K562 (cell line): ENCODE measurements around the gene KCTD21. TPM values are rescaled to one million over a fixed set of nuclear protein-coding genes. Genes with fewer than 3 reads are reported as not detected.

Experiments used
- ATAC-seq: fragments of 200-7000 bp; cut with Tn5 transposase; 3 replicates; pipeline ENCODE4 v1.9.1; 2020; ENCODE audit warnings: moderate library complexity
- BruUV-seq: library from RNA; stranded (reverse); fragments of 400-500 nt; replicated peaks from 2 replicates; lab custom pipeline; 2021; lab: Mats Ljungman, UMichigan
- CTCF ChIA-PET: fragments of 300-600 bp; formaldehyde crosslinking; extraction: SDS; loops from one replicate; lab custom pipeline; 2021; ENCODE audit warnings: low intra/inter-chr PET ratio; lab: Yijun Ruan, JAX
- POLR2A ChIA-PET: fragments of 300-600, 350-650 bp; sonication (Branson Sonifier 250); formaldehyde crosslinking; extraction: SDS; loops from one replicate; lab custom pipeline; 2021; ENCODE audit warnings: antibody characterized with exemption, inconsistent platforms; lab: Yijun Ruan, JAX
- DNase-seq, 4 experiments: peaks; one replicate each; pipeline versions ENCODE4 v3.0.0 to v3.0.0-alpha.2; 2011 to 2018; ENCODE audit warnings: low spot score in 3 of 4, mixed read lengths in 3 of 4; ENCODE audit errors: extremely low read depth in 1 of 4
- FAIRE-seq: peaks from 2 replicates; lab custom pipeline; 2011; peaks lifted over from hg19 to GRCh38; lab: Jason Lieb, UNC
- H2AFZ ChIP-seq: 2 replicates; pipeline ENCODE4 v1.6.0; 2011; ENCODE audit warnings: low read depth, low read length, control low read depth, inconsistent platforms
- H3K27ac ChIP-seq: fragments of 200-600 bp; 3 replicates; pipeline ENCODE4 v1.8.0; 2011; ENCODE audit warnings: low read depth, mild to moderate bottlenecking, control low read depth, inconsistent platforms, low read length, moderate library complexity, mixed read lengths; ENCODE audit errors: extremely low read depth
- H3K27me3 ChIP-seq, 2 experiments: fragments of 300-600 bp in 1 of 2; 2 replicates in 1 of 2; 3 replicates in 1 of 2; pipeline versions ENCODE4 v1.6.0 to v1.8.0; 2011; ENCODE audit warnings: inconsistent platforms in 2 of 2, low read length in 2 of 2, mild to moderate bottlenecking in 1 of 2, mixed read lengths in 1 of 2, moderate library complexity in 1 of 2; ENCODE audit not compliant: control insufficient read depth in 2 of 2, insufficient read depth in 2 of 2
- H3K36me3 ChIP-seq: fragments of 300-600 bp; 3 replicates; pipeline ENCODE4 v1.8.0; 2011; ENCODE audit warnings: mild to moderate bottlenecking, low read length, inconsistent platforms; ENCODE audit not compliant: control insufficient read depth, insufficient read depth
- H3K4me1 ChIP-seq, 2 experiments: fragments of 200-600 bp in 1 of 2; replicated peaks in 1 of 2; 2 replicates in 1 of 2; 3 replicates in 1 of 2; pipeline versions ENCODE4 v1.5.1 to v1.8.0; 2011; ENCODE audit warnings: inconsistent platforms in 2 of 2, low read length in 2 of 2, mild to moderate bottlenecking in 1 of 2, mixed read lengths in 1 of 2, moderate library complexity in 1 of 2; ENCODE audit not compliant: control insufficient read depth in 2 of 2, insufficient read depth in 2 of 2
- H3K4me2 ChIP-seq: 2 replicates; pipeline ENCODE4 v1.6.1; 2011; ENCODE audit warnings: low read length, control low read depth, inconsistent platforms, mixed read lengths; ENCODE audit not compliant: insufficient read depth
- H3K4me3 ChIP-seq: fragments of 200-600 bp; sonication (generic), shearing (Covaris generic); 2 replicates; pipeline ENCODE4 v1.5.1; 2016; ENCODE audit warnings: control low read depth, inconsistent platforms
- H3K79me2 ChIP-seq: fragments of 200-600 bp; 3 replicates; pipeline ENCODE4 v1.8.0; 2011; ENCODE audit warnings: low read length, inconsistent platforms; ENCODE audit not compliant: control insufficient read depth, insufficient read depth
- H3K9ac ChIP-seq, 2 experiments: 2 replicates each; pipeline versions ENCODE4 v1.6.0 to v1.6.1; 2011; ENCODE audit warnings: low read depth in 2 of 2, low read length in 2 of 2, control low read depth in 1 of 2, inconsistent platforms in 1 of 2, mild to moderate bottlenecking in 1 of 2, mixed read lengths in 1 of 2; ENCODE audit not compliant: insufficient read depth in 1 of 2
- H3K9me1 ChIP-seq: one replicate; pipeline ENCODE4 v1.6.0; 2011; ENCODE audit warnings: inconsistent platforms, mild to moderate bottlenecking, low read length, moderate library complexity; ENCODE audit not compliant: control insufficient read depth, insufficient read depth
- H3K9me3 ChIP-seq: replicated peaks from 2 replicates; pipeline ENCODE4 v1.5.1; 2011; ENCODE audit warnings: low read depth, low read length, inconsistent platforms; ENCODE audit not compliant: control insufficient read depth, insufficient read depth
- H4K20me1 ChIP-seq: replicated peaks from 2 replicates; pipeline ENCODE4 v1.6.1; 2011; ENCODE audit warnings: low read length, inconsistent platforms, mixed read lengths; ENCODE audit not compliant: control insufficient read depth, insufficient read depth
- DACH1 ChIP-seq: fragments of 450-650 bp; IDR thresholded peaks from 2 replicates; pipeline ENCODE4 v1.6.1; 2018; ENCODE audit not compliant: partially characterized antibody
- FOXJ2 ChIP-seq: fragments of 200-800 bp; sonication (Bioruptor generic); IDR thresholded peaks from 2 replicates; pipeline ENCODE4 v1.6.1; 2016; ENCODE audit warnings: missing genetic modification characterization, missing compliant biosample characterization
- KHSRP ChIP-seq: fragments of 450-650 bp; IDR thresholded peaks from 2 replicates; pipeline ENCODE4 v1.6.1; 2017
- NONO ChIP-seq, 2 experiments: fragments of 200-400 bp in 1 of 2; fragments of 450-650 bp in 1 of 2; formaldehyde crosslinking in 1 of 2; IDR thresholded peaks; 2 replicates each; pipeline ENCODE4 v1.6.1; 2017; ENCODE audit warnings: low read depth in 2 of 2, mild to moderate bottlenecking in 2 of 2, moderate library complexity in 2 of 2, low read length in 1 of 2
- ZNF785 ChIP-seq: fragments of 250-450 bp; sonication (Bioruptor Pico); IDR thresholded peaks from 2 replicates; pipeline ENCODE4 v1.4.0; 2020; ENCODE audit warnings: mild to moderate bottlenecking
- in situ Hi-C: fragments of 300-500 bp; cut with MboI; formaldehyde crosslinking; loops from 4 replicates; pipeline ENCODE4 v1.15.0; 2018; ENCODE audit warnings: inconsistent platforms, mixed read lengths
- intact Hi-C: fragments of 100-400 bp; cut with micrococcal nuclease; formaldehyde crosslinking; loops from 2 replicates; pipeline ENCODE4 v1.14.2; 2022
- polyA plus RNA-seq, 8 experiments: library from polyadenylated mRNA; depleted of rRNA in 4 of 8; stranded (reverse) in 5 of 8; unstranded in 3 of 8; fragments of >200 nt; fragmentation: Nextera tagmentation in 2 of 8; fragmentation: Illumina TruSeq in 1 of 8; extraction: Ambion mirVana in 2 of 8; extraction: Trizol in 1 of 8; gene quantifications; 2 replicates each; pipeline versions ENCODE4 v1.2.1 to v1.2.3, GENCODE V29; 2011 to 2014; ENCODE audit warnings: inconsistent platforms in 1 of 8, missing spikeins in 1 of 8
- total RNA-seq, 7 experiments: library from RNA; depleted of rRNA in 6 of 7; stranded (reverse); fragments of >200 nt in 6 of 7; fragmentation: Illumina TruSeq in 2 of 7; extraction: Trizol in 2 of 7; gene quantifications; 2 replicates each; pipeline versions ENCODE4 v1.2.1 to v1.2.3, GENCODE V29; 2011 to 2021; ENCODE audit warnings: low replicate concordance in 1 of 7
- TF ChIP-seq, protein P1 (sequence below): fragments of 450-650 bp; formaldehyde crosslinking; IDR thresholded peaks from 2 replicates; pipeline ENCODE4 v1.4.0; 2020; ENCODE audit warnings: mild to moderate bottlenecking
- TF ChIP-seq, protein P2 (sequence below): sonication (generic); formaldehyde crosslinking; IDR thresholded peaks from 2 replicates; pipeline ENCODE4 v1.8.0; 2023; ENCODE audit warnings: missing genetic modification reagents, mild to moderate bottlenecking, borderline replicate concordance
- TF ChIP-seq, protein P3 (sequence below): fragments of 450-650 bp; IDR thresholded peaks from 2 replicates; pipeline ENCODE4 v1.7.0; 2016; ENCODE audit warnings: borderline replicate concordance
- TF ChIP-seq, protein P4 (sequence below), 2 experiments: fragments of 150-350 bp in 1 of 2; IDR thresholded peaks; 2 replicates each; pipeline ENCODE4 v1.6.1; 2012 to 2016; ENCODE audit warnings: low read depth in 2 of 2, low read length in 2 of 2, mild to moderate bottlenecking in 1 of 2, moderate library complexity in 1 of 2

The KCTD21 gene
- total and polyA plus RNA-seq, 9 of the 15 experiments (the other 6 are each of a cell fraction or from before 2014, with no cell fraction given): 0.34 to 5.4 (median 1.9) TPM

DNA sequence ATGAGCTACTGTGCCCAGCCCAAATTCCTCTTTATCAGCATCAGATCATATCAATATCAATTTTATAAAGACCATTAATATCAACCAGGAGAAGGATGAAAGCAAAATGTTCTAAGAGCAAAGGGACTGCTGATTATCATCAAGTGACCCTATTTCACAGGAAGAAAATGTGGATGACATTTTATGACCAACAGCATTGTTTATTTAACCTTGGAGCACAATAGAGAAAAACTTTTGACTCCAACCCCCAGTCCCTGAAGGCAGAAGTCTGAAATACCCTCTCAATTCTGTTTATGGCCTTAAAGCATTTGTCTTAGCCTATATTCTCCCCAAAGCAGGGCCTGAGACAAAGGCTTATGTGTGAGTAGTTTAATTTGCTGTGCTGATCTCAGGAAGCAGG is 37.7 kb downstream of the KCTD21 start:
- Histone ChIP-seq H3K79me2 (no peaks in the 10 kb centered on the region), H2AFZ (no peak overlapping the region), H3K4me3 (no peak overlapping the region), H3K9me1 (no peaks in the 10 kb centered on the region), H4K20me1 (no peaks in the 10 kb centered on the region), H3K4me1 (no peaks in the 10 kb centered on the region), H3K27ac (no peak overlapping the region), H3K4me2 (no peak overlapping the region), H3K9ac (no peak overlapping the region), H3K36me3 (no peaks in the 10 kb centered on the region), H3K9me3 (no peaks in the 10 kb centered on the region), H3K27me3 (no peaks in the 10 kb centered on the region)
- in situ Hi-C loops: no loop called here
- no TSS peak for BruUV-seq
- ChIA-PET CTCF (no interaction called here), POLR2A (no interaction called here)
- DNase-seq (no peak), ATAC-seq (no peak), FAIRE-seq (no peak)
- intact Hi-C loops: no loop called here
- TF ChIP-seq KHSRP (no peak), FOXJ2 (tag) (no peak), ZNF785 (CRISPR knock-in tag) (no peak), NONO (IDR thresholded peaks at IDR 0.05; ENCODE audit: low read depth in 2 of 2, low read length in 1 of 2) (no peak), DACH1 (no peak)
- TF ChIP-seq, protein P1, sequence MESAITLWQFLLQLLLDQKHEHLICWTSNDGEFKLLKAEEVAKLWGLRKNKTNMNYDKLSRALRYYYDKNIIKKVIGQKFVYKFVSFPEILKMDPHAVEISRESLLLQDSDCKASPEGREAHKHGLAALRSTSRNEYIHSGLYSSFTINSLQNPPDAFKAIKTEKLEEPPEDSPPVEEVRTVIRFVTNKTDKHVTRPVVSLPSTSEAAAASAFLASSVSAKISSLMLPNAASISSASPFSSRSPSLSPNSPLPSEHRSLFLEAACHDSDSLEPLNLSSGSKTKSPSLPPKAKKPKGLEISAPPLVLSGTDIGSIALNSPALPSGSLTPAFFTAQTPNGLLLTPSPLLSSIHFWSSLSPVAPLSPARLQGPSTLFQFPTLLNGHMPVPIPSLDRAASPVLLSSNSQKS (CRISPR knock-in tag): no peak
- TF ChIP-seq, protein P2, sequence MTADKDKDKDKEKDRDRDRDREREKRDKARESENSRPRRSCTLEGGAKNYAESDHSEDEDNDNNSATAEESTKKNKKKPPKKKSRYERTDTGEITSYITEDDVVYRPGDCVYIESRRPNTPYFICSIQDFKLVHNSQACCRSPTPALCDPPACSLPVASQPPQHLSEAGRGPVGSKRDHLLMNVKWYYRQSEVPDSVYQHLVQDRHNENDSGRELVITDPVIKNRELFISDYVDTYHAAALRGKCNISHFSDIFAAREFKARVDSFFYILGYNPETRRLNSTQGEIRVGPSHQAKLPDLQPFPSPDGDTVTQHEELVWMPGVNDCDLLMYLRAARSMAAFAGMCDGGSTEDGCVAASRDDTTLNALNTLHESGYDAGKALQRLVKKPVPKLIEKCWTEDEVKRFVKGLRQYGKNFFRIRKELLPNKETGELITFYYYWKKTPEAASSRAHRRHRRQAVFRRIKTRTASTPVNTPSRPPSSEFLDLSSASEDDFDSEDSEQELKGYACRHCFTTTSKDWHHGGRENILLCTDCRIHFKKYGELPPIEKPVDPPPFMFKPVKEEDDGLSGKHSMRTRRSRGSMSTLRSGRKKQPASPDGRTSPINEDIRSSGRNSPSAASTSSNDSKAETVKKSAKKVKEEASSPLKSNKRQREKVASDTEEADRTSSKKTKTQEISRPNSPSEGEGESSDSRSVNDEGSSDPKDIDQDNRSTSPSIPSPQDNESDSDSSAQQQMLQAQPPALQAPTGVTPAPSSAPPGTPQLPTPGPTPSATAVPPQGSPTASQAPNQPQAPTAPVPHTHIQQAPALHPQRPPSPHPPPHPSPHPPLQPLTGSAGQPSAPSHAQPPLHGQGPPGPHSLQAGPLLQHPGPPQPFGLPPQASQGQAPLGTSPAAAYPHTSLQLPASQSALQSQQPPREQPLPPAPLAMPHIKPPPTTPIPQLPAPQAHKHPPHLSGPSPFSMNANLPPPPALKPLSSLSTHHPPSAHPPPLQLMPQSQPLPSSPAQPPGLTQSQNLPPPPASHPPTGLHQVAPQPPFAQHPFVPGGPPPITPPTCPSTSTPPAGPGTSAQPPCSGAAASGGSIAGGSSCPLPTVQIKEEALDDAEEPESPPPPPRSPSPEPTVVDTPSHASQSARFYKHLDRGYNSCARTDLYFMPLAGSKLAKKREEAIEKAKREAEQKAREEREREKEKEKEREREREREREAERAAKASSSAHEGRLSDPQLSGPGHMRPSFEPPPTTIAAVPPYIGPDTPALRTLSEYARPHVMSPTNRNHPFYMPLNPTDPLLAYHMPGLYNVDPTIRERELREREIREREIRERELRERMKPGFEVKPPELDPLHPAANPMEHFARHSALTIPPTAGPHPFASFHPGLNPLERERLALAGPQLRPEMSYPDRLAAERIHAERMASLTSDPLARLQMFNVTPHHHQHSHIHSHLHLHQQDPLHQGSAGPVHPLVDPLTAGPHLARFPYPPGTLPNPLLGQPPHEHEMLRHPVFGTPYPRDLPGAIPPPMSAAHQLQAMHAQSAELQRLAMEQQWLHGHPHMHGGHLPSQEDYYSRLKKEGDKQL: no peak
- TF ChIP-seq, protein P3, sequence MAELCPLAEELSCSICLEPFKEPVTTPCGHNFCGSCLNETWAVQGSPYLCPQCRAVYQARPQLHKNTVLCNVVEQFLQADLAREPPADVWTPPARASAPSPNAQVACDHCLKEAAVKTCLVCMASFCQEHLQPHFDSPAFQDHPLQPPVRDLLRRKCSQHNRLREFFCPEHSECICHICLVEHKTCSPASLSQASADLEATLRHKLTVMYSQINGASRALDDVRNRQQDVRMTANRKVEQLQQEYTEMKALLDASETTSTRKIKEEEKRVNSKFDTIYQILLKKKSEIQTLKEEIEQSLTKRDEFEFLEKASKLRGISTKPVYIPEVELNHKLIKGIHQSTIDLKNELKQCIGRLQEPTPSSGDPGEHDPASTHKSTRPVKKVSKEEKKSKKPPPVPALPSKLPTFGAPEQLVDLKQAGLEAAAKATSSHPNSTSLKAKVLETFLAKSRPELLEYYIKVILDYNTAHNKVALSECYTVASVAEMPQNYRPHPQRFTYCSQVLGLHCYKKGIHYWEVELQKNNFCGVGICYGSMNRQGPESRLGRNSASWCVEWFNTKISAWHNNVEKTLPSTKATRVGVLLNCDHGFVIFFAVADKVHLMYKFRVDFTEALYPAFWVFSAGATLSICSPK: no peak
- TF ChIP-seq, protein P4, sequence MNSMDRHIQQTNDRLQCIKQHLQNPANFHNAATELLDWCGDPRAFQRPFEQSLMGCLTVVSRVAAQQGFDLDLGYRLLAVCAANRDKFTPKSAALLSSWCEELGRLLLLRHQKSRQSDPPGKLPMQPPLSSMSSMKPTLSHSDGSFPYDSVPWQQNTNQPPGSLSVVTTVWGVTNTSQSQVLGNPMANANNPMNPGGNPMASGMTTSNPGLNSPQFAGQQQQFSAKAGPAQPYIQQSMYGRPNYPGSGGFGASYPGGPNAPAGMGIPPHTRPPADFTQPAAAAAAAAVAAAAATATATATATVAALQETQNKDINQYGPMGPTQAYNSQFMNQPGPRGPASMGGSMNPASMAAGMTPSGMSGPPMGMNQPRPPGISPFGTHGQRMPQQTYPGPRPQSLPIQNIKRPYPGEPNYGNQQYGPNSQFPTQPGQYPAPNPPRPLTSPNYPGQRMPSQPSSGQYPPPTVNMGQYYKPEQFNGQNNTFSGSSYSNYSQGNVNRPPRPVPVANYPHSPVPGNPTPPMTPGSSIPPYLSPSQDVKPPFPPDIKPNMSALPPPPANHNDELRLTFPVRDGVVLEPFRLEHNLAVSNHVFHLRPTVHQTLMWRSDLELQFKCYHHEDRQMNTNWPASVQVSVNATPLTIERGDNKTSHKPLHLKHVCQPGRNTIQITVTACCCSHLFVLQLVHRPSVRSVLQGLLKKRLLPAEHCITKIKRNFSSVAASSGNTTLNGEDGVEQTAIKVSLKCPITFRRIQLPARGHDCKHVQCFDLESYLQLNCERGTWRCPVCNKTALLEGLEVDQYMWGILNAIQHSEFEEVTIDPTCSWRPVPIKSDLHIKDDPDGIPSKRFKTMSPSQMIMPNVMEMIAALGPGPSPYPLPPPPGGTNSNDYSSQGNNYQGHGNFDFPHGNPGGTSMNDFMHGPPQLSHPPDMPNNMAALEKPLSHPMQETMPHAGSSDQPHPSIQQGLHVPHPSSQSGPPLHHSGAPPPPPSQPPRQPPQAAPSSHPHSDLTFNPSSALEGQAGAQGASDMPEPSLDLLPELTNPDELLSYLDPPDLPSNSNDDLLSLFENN (IDR thresholded peaks at IDR 0.05; ENCODE audit: low read depth in 2 of 2, low read length in 2 of 2): no peak
